Stimulated activated CD8-positive, alpha-beta memory T cell treated with anti-CD3 and anti-CD28 coated beads, Interleukin-15, amount 100 ng/mL, for 4 hours (primary cell): Measurements from ENCODE around the gene CKS2.
"Not testable (repeated sequence)": the region's sequence is repeated elsewhere in the genome, so short reads cannot be mapped to it uniquely, and the experiment has no call there.

Experiments used
- DNase-seq, 2 donors: peaks; one replicate each; pipeline ENCODE4 v3.0.0-alpha.2; 2020; ENCODE audit warnings: low read depth in 2 of 2

Gene CKS2

GRCh38 chr9:89311346-89312221 is 589 bp downstream of the CKS2 start:
- DNase-seq, result no peak

- DNase-seq, result no peak
Observed at GRCh38 chr9:89312222-89312571, 1.2 kb downstream of the CKS2 start.

- DNase-seq, result no peak
Observed at GRCh38 chr9:89313842-89314241, 2.8 kb downstream of the CKS2 start.

GRCh38 chr9:89314955-89315354 is 4.0 kb downstream of the CKS2 start:
- no peak for DNase-seq

- DNase-seq, result no peak
Observed at GRCh38 chr9:89315482-89315881, 4.5 kb downstream of the CKS2 start.

- no peak for DNase-seq
Observed at GRCh38 chr9:89317282-89317681, 6.3 kb downstream of the CKS2 start.

- peak; percentile 86 to 92 for DNase-seq
Observed at GRCh38 chr9:89318123-89319014, 7.4 kb downstream of the CKS2 start, which contains the start of gene SECISBP2. TSS of gene SECISBP2 (plus strand) at chr9:89318500. CDS start at chr9:89318577, 77 bp downstream.

- DNase-seq, result no peak
Observed at GRCh38 chr9:89319015-89319905, 8.3 kb downstream of the CKS2 start.

GRCh38 chr9:89323390-89323789 is 12.4 kb downstream of the CKS2 start:
- DNase-seq, result no peak

GRCh38 chr9:89325733-89326132 is 14.7 kb downstream of the CKS2 start:
- no peak for DNase-seq

GRCh38 chr9:89328064-89328463 is 17.1 kb downstream of the CKS2 start:
- no peak for DNase-seq

- no peak for DNase-seq
Observed at GRCh38 chr9:89329917-89330316, 18.9 kb downstream of the CKS2 start.

GRCh38 chr9:89330513-89330912 is 19.5 kb downstream of the CKS2 start:
- no peak for DNase-seq

- no peak for DNase-seq
Observed at GRCh38 chr9:89339807-89340206, 28.8 kb downstream of the CKS2 start.

- no peak for DNase-seq
Observed at GRCh38 chr9:89340332-89340731, 29.3 kb downstream of the CKS2 start.

GRCh38 chr9:89342213-89342612 is 31.2 kb downstream of the CKS2 start:
- no peak for DNase-seq

- no peak for DNase-seq
Observed at GRCh38 chr9:89342948-89343347, 32.0 kb downstream of the CKS2 start.

GRCh38 chr9:89343812-89344211 is 32.8 kb downstream of the CKS2 start:
- DNase-seq, result not testable (repeated sequence)

GRCh38 chr9:89345476-89345875 is 34.5 kb downstream of the CKS2 start:
- no peak for DNase-seq

GRCh38 chr9:89346696-89347095 is 35.7 kb downstream of the CKS2 start:
- DNase-seq, result no peak

- no peak for DNase-seq
Observed at GRCh38 chr9:89347651-89348050, 36.7 kb downstream of the CKS2 start.

- no peak for DNase-seq
Observed at GRCh38 chr9:89349607-89350006, 38.6 kb downstream of the CKS2 start.
